ENCODE results near the gene CST7. TPM values are rescaled to one million over a fixed set of nuclear protein-coding genes. Genes with fewer than 3 reads are reported as not detected.

Gene CST7, protein sequence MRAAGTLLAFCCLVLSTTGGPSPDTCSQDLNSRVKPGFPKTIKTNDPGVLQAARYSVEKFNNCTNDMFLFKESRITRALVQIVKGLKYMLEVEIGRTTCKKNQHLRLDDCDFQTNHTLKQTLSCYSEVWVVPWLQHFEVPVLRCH
- total RNA-seq (2021) (not detected in 3 replicates), Bru-seq, nascent RNA (not detected)
- long read RNA-seq, experiment 1: 0 reads
- long read RNA-seq, experiment 2: 0 reads
- long read RNA-seq, experiment 3: 0 reads

DNA sequence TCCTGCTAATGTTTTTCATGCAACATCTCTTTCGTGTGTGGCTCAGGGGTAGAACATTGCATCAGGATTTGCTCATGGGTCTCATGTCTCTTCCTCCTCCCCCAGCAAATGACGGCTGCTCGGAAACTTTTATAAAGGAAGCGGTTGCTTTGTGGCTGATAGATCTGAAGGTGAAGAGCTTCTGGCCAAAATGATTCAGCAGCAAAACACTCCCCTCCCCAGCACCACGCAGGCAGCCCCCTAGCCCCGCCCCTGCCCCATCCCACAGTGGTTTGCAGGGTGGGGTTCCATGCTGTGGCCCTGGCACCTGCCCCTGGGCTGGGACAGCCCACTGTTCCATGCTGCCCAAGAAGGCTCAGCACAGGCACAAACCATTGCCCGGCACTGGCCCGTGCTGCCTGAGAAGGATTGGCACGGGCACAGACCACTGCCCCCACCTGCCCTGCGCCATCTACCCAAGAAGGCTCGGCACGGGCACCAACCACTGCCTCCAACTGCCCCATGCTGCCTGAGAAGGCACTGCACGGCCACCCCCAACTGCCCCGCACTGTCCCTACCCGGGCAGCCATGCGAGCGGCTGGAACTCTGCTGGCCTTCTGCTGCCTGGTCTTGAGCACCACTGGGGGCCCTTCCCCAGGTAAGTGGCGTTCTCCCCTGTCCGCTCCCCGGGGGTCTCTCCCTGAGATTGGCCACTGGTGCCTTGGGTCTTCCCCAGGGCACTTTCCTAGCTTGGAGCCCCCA, at the start of gene CST7:
TSS of gene CST7 (plus strand) at position 331 of the 741 bp plus-strand sequence. CDS start at position 568, 237 bp downstream.
- peaks cover 17% of the 10 kb centered on the region for H3K27me3 Mint-ChIP-seq (ENCODE audit: low read depth)
- CTCF ChIA-PET: no interaction called here
- ATAC-seq (no peak), DNase-seq (ENCODE audit: low spot score) (no peak)
- no peak within 1 kb of the TSS for H3K4me3 Mint-ChIP-seq
- peaks cover 3% of the 10 kb centered on the region; the same call in 1 of the 2 replicates for H3K36me3 Mint-ChIP-seq
- H3K4me1 Mint-ChIP-seq: peaks cover 6% of the 10 kb centered on the region
- no peak within 1 kb of the TSS for H3K27ac Mint-ChIP-seq
- TF ChIP-seq TEAD4 (CRISPR knock-in tag; IDR thresholded peaks at IDR 0.05): no peak
- TF ChIP-seq ZNF219 (CRISPR knock-in tag; IDR thresholded peaks at IDR 0.05; ENCODE audit: borderline replicate concordance): no peak
- peaks cover 40% of the 10 kb centered on the region for H3K9me3 Mint-ChIP-seq
- POLR2A ChIA-PET: no interaction called here

DNA sequence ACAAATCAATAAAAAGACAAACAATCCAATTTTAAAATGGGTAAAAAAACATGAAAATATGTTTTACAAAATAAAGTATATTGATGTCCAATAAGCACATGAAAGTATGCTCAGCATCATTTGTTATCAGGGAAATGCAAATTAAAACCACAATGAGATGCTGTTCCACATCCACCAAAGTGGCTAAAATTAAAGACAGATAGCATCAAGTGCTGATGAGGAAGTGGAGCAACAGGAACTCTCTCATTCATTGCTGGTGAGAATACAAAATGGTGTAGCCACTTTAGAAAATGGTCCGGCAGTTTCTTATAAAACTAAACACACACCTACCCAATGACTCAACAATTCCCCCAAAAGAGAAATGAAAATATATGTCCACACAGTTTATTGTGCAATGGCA, 42.3 kb upstream of the CST7 start:
- ATAC-seq (no peak), DNase-seq (ENCODE audit: low spot score) (no peak)
- Mint-ChIP-seq H3K4me1 (peaks cover 12% of the 10 kb centered on the region), H3K27ac (no peak overlapping the region), H3K27me3 (ENCODE audit: low read depth) (peaks cover 16% of the 10 kb centered on the region), H3K4me3 (no peak overlapping the region), H3K36me3 (peaks cover 17% of the 10 kb centered on the region), H3K9me3 (peaks cover 44% of the 10 kb centered on the region)
- CTCF ChIA-PET: no interaction called here
- TF ChIP-seq ZNF232 (CRISPR knock-in tag; IDR thresholded peaks at IDR 0.05) (no peak), TP53 (CRISPR knock-in tag; IDR thresholded peaks at IDR 0.05) (no peak), NFE2L1 (CRISPR knock-in tag; IDR thresholded peaks at IDR 0.05) (no peak), FOXP1 (CRISPR knock-in tag; IDR thresholded peaks at IDR 0.05; ENCODE audit: borderline replicate concordance) (no peak), CREB1 (CRISPR knock-in tag; IDR thresholded peaks at IDR 0.05) (no peak), NFATC4 (CRISPR knock-in tag; IDR thresholded peaks at IDR 0.05) (no peak), TEAD4 (CRISPR knock-in tag; IDR thresholded peaks at IDR 0.05) (no peak), ZNF138 (CRISPR knock-in tag; conservative IDR thresholded peaks at IDR 0.05) (no peak)
- TF ChIP-seq, protein P1, sequence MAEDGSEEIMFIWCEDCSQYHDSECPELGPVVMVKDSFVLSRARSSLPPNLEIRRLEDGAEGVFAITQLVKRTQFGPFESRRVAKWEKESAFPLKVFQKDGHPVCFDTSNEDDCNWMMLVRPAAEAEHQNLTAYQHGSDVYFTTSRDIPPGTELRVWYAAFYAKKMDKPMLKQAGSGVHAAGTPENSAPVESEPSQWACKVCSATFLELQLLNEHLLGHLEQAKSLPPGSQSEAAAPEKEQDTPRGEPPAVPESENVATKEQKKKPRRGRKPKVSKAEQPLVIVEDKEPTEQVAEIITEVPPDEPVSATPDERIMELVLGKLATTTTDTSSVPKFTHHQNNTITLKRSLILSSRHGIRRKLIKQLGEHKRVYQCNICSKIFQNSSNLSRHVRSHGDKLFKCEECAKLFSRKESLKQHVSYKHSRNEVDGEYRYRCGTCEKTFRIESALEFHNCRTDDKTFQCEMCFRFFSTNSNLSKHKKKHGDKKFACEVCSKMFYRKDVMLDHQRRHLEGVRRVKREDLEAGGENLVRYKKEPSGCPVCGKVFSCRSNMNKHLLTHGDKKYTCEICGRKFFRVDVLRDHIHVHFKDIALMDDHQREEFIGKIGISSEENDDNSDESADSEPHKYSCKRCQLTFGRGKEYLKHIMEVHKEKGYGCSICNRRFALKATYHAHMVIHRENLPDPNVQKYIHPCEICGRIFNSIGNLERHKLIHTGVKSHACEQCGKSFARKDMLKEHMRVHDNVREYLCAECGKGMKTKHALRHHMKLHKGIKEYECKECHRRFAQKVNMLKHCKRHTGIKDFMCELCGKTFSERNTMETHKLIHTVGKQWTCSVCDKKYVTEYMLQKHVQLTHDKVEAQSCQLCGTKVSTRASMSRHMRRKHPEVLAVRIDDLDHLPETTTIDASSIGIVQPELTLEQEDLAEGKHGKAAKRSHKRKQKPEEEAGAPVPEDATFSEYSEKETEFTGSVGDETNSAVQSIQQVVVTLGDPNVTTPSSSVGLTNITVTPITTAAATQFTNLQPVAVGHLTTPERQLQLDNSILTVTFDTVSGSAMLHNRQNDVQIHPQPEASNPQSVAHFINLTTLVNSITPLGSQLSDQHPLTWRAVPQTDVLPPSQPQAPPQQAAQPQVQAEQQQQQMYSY (CRISPR knock-in tag; IDR thresholded peaks at IDR 0.05): no peak
- TF ChIP-seq, protein P2, sequence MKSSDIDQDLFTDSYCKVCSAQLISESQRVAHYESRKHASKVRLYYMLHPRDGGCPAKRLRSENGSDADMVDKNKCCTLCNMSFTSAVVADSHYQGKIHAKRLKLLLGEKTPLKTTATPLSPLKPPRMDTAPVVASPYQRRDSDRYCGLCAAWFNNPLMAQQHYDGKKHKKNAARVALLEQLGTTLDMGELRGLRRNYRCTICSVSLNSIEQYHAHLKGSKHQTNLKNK (CRISPR knock-in tag; IDR thresholded peaks at IDR 0.05): no peak
- TF ChIP-seq, protein P3, sequence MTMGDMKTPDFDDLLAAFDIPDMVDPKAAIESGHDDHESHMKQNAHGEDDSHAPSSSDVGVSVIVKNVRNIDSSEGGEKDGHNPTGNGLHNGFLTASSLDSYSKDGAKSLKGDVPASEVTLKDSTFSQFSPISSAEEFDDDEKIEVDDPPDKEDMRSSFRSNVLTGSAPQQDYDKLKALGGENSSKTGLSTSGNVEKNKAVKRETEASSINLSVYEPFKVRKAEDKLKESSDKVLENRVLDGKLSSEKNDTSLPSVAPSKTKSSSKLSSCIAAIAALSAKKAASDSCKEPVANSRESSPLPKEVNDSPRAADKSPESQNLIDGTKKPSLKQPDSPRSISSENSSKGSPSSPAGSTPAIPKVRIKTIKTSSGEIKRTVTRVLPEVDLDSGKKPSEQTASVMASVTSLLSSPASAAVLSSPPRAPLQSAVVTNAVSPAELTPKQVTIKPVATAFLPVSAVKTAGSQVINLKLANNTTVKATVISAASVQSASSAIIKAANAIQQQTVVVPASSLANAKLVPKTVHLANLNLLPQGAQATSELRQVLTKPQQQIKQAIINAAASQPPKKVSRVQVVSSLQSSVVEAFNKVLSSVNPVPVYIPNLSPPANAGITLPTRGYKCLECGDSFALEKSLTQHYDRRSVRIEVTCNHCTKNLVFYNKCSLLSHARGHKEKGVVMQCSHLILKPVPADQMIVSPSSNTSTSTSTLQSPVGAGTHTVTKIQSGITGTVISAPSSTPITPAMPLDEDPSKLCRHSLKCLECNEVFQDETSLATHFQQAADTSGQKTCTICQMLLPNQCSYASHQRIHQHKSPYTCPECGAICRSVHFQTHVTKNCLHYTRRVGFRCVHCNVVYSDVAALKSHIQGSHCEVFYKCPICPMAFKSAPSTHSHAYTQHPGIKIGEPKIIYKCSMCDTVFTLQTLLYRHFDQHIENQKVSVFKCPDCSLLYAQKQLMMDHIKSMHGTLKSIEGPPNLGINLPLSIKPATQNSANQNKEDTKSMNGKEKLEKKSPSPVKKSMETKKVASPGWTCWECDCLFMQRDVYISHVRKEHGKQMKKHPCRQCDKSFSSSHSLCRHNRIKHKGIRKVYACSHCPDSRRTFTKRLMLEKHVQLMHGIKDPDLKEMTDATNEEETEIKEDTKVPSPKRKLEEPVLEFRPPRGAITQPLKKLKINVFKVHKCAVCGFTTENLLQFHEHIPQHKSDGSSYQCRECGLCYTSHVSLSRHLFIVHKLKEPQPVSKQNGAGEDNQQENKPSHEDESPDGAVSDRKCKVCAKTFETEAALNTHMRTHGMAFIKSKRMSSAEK (CRISPR knock-in tag; IDR thresholded peaks at IDR 0.05; ENCODE audit: borderline replicate concordance): no peak
- POLR2A ChIA-PET: no interaction called here

- H3K27ac Mint-ChIP-seq: no peak overlapping the region
- H3K4me3 Mint-ChIP-seq: no peak overlapping the region
- no peak for ATAC-seq
- peaks cover 18% of the 10 kb centered on the region for H3K4me1 Mint-ChIP-seq
- peaks cover 36% of the 10 kb centered on the region for H3K9me3 Mint-ChIP-seq
- no peak for DNase-seq (ENCODE audit: low spot score)
- no peak for TF ChIP-seq EMX1 (CRISPR knock-in tag; IDR thresholded peaks at IDR 0.05)
- TF ChIP-seq ZNF121 (CRISPR knock-in tag; IDR thresholded peaks at IDR 0.05): no peak
- no peak for TF ChIP-seq ZNF219 (CRISPR knock-in tag; IDR thresholded peaks at IDR 0.05; ENCODE audit: borderline replicate concordance)
- no peak for TF ChIP-seq ZBTB43 (CRISPR knock-in tag; IDR thresholded peaks at IDR 0.05)
- no peak for TF ChIP-seq SMAD4 (CRISPR knock-in tag; IDR thresholded peaks at IDR 0.05)
- TF ChIP-seq NR1H2 (CRISPR knock-in tag; IDR thresholded peaks at IDR 0.05): no peak
- TF ChIP-seq ZNF317 (CRISPR knock-in tag; IDR thresholded peaks at IDR 0.05; ENCODE audit: borderline replicate concordance, low read depth): no peak
- H3K36me3 Mint-ChIP-seq: peaks cover 17% of the 10 kb centered on the region
- ChIA-PET POLR2A (no interaction called here), CTCF (no interaction called here)
- H3K27me3 Mint-ChIP-seq (ENCODE audit: low read depth): peaks cover 12% of the 10 kb centered on the region
These were observed 40.4 kb upstream of the CST7 start for GRCh38 chr20:24908642-24909041.
